GM12892 (cell line): ENCODE results near the gene NUAK1.

Experiments
- POLR2A ChIP-seq: IDR thresholded peaks from 2 replicates; pipeline ENCODE4 v1.6.1; 2011; ENCODE audit warnings: low read depth, low read length, control low read depth
- POLR2AphosphoS5 ChIP-seq: IDR thresholded peaks from 2 replicates; pipeline ENCODE4 v1.6.1; 2011; ENCODE audit warnings: low read depth, low read length, control low read depth
- TAF1 ChIP-seq: IDR thresholded peaks from 2 replicates; pipeline ENCODE4 v1.6.1; 2011; ENCODE audit warnings: low read depth, mild to moderate bottlenecking, control low read depth, low read length, borderline replicate concordance

DNA sequence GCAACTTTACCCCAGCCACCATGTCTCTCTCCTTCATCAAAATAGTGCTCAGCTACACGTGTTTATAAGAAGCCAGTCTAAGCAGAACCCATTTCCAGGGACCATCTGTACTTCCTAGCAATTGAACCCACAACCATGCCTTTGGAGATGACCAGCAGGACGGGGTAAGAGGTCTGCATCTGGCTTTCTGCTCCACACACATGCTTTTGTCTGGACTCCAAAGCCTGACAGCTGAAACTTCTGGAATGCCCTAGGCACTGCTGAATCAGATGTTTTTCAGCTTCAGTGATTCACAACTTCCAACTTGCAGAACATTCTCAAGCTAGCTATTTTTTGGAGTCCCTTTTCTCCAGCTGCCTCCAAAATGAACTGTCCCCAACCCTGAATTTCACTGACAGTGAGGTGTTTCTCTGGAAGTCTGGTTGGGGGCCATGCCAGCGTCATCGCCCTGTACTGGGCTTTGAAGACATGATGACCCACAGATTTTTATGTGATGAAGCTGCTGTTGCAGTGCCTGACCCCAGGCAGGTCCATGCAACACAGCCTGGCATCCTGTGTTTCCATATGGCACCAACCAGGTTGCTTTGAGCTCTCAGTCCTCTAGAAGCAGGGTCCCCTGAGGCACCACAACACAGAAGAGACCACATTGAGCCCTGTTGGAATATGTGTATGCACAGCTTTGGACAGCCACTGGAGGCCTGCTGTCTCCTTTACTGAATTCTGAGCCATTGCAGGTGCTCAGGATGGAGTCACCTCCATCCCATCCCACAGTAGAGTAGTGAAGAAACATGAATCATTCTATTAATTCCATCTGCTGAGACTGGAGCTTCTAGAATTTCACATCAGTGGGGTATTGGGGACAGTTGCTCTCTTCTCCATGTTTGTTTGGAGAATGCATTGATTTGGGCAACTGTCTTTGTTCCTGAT, 80.2 kb downstream of the NUAK1 start:
- TF ChIP-seq POLR2A, result no peak
- no peak for TF ChIP-seq TAF1
- TF ChIP-seq POLR2AphosphoS5, result no peak
